Measurements from ENCODE around the gene DNAJB11.

The DNAJB11 gene

GRCh38 chr3:186598108-186598784, 27.7 kb downstream of the DNAJB11 start:
- DNase-seq (ENCODE audit: low read depth, low spot score): no peak
- no peaks in the 10 kb centered on the region for H3K36me3 ChIP-seq (ENCODE audit: insufficient read depth, insufficient read length, low read length)
- TF ChIP-seq ZNF274 (IDR thresholded peaks at IDR 0.05; ENCODE audit: low read depth, low read length): no peak
- TF ChIP-seq SUZ12 (IDR thresholded peaks at IDR 0.05; ENCODE audit: extremely low read depth, insufficient read depth, insufficient read length): no peak
- no peak for TF ChIP-seq YY1 (IDR thresholded peaks at IDR 0.05; ENCODE audit: insufficient read depth, insufficient read length)
- no peaks in the 10 kb centered on the region for H3K9me3 ChIP-seq (ENCODE audit: insufficient read depth, low read length)
- no peaks in the 10 kb centered on the region for H3K27me3 ChIP-seq (ENCODE audit: insufficient read depth, insufficient read length)
- H3K4me1 ChIP-seq (ENCODE audit: insufficient read depth, insufficient read length): peaks cover 3% of the 10 kb centered on the region
- H3K9ac ChIP-seq (ENCODE audit: insufficient read length, low read depth): no peak overlapping the region
- no peak overlapping the region for H3K4me3 ChIP-seq (ENCODE audit: insufficient read length, low read depth)

GRCh38 chr3:186598794-186599141, 28.2 kb downstream of the DNAJB11 start:
- no peaks in the 10 kb centered on the region for H3K36me3 ChIP-seq (ENCODE audit: insufficient read depth, insufficient read length, low read length)
- H3K27me3 ChIP-seq (ENCODE audit: insufficient read depth, insufficient read length): no peaks in the 10 kb centered on the region
- H3K4me1 ChIP-seq (ENCODE audit: insufficient read depth, insufficient read length): peaks cover 3% of the 10 kb centered on the region
- H3K9me3 ChIP-seq (ENCODE audit: insufficient read depth, low read length): no peaks in the 10 kb centered on the region
- DNase-seq (ENCODE audit: low read depth, low spot score): no peak
- H3K4me3 ChIP-seq (ENCODE audit: insufficient read length, low read depth): no peak overlapping the region
- H3K9ac ChIP-seq (ENCODE audit: insufficient read length, low read depth): no peak overlapping the region
- no peak for TF ChIP-seq ZNF274 (IDR thresholded peaks at IDR 0.05; ENCODE audit: low read depth, low read length)
- no peak for TF ChIP-seq YY1 (IDR thresholded peaks at IDR 0.05; ENCODE audit: insufficient read depth, insufficient read length)
- TF ChIP-seq SUZ12 (IDR thresholded peaks at IDR 0.05; ENCODE audit: extremely low read depth, insufficient read depth, insufficient read length): no peak

- Histone ChIP-seq H3K4me3 (ENCODE audit: insufficient read length, low read depth) (no peak overlapping the region), H3K9me3 (ENCODE audit: insufficient read depth, low read length) (no peaks in the 10 kb centered on the region)
Observed at GRCh38 chr3:186599142-186599784, 28.7 kb downstream of the DNAJB11 start.

GRCh38 chr3:186599785-186600166, 29.3 kb downstream of the DNAJB11 start:
- DNase-seq (ENCODE audit: low read depth, low spot score): no peak
- no peaks in the 10 kb centered on the region for H3K9me3 ChIP-seq (ENCODE audit: insufficient read depth, low read length)
- no peaks in the 10 kb centered on the region for H3K27me3 ChIP-seq (ENCODE audit: insufficient read depth, insufficient read length)
- peaks cover 3% of the 10 kb centered on the region for H3K4me1 ChIP-seq (ENCODE audit: insufficient read depth, insufficient read length)
- H3K4me3 ChIP-seq (ENCODE audit: insufficient read length, low read depth): no peak overlapping the region
- TF ChIP-seq SUZ12 (IDR thresholded peaks at IDR 0.05; ENCODE audit: extremely low read depth, insufficient read depth, insufficient read length) (no peak), ZNF274 (IDR thresholded peaks at IDR 0.05; ENCODE audit: low read depth, low read length) (no peak), YY1 (IDR thresholded peaks at IDR 0.05; ENCODE audit: insufficient read depth, insufficient read length) (no peak)
- no peaks in the 10 kb centered on the region for H3K36me3 ChIP-seq (ENCODE audit: insufficient read depth, insufficient read length, low read length)
- no peak overlapping the region for H3K9ac ChIP-seq (ENCODE audit: insufficient read length, low read depth)

More at GRCh38 chr3:186599142-186599784, 28.7 kb downstream of the DNAJB11 start:
- Histone ChIP-seq H3K9ac (ENCODE audit: insufficient read length, low read depth) (no peak overlapping the region), H3K27me3 (ENCODE audit: insufficient read depth, insufficient read length) (no peaks in the 10 kb centered on the region), H3K4me1 (ENCODE audit: insufficient read depth, insufficient read length) (peaks cover 3% of the 10 kb centered on the region), H3K36me3 (ENCODE audit: insufficient read depth, insufficient read length, low read length) (no peaks in the 10 kb centered on the region)
- DNase-seq (ENCODE audit: low read depth, low spot score): no peak
- TF ChIP-seq SUZ12 (IDR thresholded peaks at IDR 0.05; ENCODE audit: extremely low read depth, insufficient read depth, insufficient read length): no peak

GRCh38 chr3:186600896-186601295, 30.4 kb downstream of the DNAJB11 start:
- no peaks in the 10 kb centered on the region for H3K27me3 ChIP-seq (ENCODE audit: insufficient read depth, insufficient read length)
- DNase-seq (ENCODE audit: low read depth, low spot score): no peak
- peaks cover 3% of the 10 kb centered on the region for H3K4me1 ChIP-seq (ENCODE audit: insufficient read depth, insufficient read length)
- no peak overlapping the region for H3K4me3 ChIP-seq (ENCODE audit: insufficient read length, low read depth)
- TF ChIP-seq ZNF274 (IDR thresholded peaks at IDR 0.05; ENCODE audit: low read depth, low read length) (no peak), SUZ12 (IDR thresholded peaks at IDR 0.05; ENCODE audit: extremely low read depth, insufficient read depth, insufficient read length) (no peak), YY1 (IDR thresholded peaks at IDR 0.05; ENCODE audit: insufficient read depth, insufficient read length) (no peak)
- H3K36me3 ChIP-seq (ENCODE audit: insufficient read depth, insufficient read length, low read length): no peaks in the 10 kb centered on the region
- H3K9me3 ChIP-seq (ENCODE audit: insufficient read depth, low read length): no peaks in the 10 kb centered on the region
- no peak overlapping the region for H3K9ac ChIP-seq (ENCODE audit: insufficient read length, low read depth)

- H3K4me1 ChIP-seq (ENCODE audit: insufficient read depth, insufficient read length): peaks cover 3% of the 10 kb centered on the region
- H3K4me3 ChIP-seq (ENCODE audit: insufficient read length, low read depth): no peak overlapping the region
- H3K9me3 ChIP-seq (ENCODE audit: insufficient read depth, low read length): no peaks in the 10 kb centered on the region
- no peak overlapping the region for H3K9ac ChIP-seq (ENCODE audit: insufficient read length, low read depth)
- TF ChIP-seq ZNF274 (IDR thresholded peaks at IDR 0.05; ENCODE audit: low read depth, low read length): no peak
- TF ChIP-seq YY1 (IDR thresholded peaks at IDR 0.05; ENCODE audit: insufficient read depth, insufficient read length): no peak
- TF ChIP-seq SUZ12 (IDR thresholded peaks at IDR 0.05; ENCODE audit: extremely low read depth, insufficient read depth, insufficient read length): no peak
- no peaks in the 10 kb centered on the region for H3K27me3 ChIP-seq (ENCODE audit: insufficient read depth, insufficient read length)
- no peaks in the 10 kb centered on the region for H3K36me3 ChIP-seq (ENCODE audit: insufficient read depth, insufficient read length, low read length)
- no peak for DNase-seq (ENCODE audit: low read depth, low spot score)
Observed at GRCh38 chr3:186603159-186603558, 32.6 kb downstream of the DNAJB11 start.

- no peak for DNase-seq (ENCODE audit: low read depth, low spot score)
- Histone ChIP-seq H3K4me3 (ENCODE audit: insufficient read length, low read depth) (no peak overlapping the region), H3K9ac (ENCODE audit: insufficient read length, low read depth) (no peak overlapping the region), H3K4me1 (ENCODE audit: insufficient read depth, insufficient read length) (peaks cover 3% of the 10 kb centered on the region), H3K9me3 (ENCODE audit: insufficient read depth, low read length) (no peaks in the 10 kb centered on the region), H3K36me3 (ENCODE audit: insufficient read depth, insufficient read length, low read length) (no peaks in the 10 kb centered on the region), H3K27me3 (ENCODE audit: insufficient read depth, insufficient read length) (no peaks in the 10 kb centered on the region)
- TF ChIP-seq YY1 (IDR thresholded peaks at IDR 0.05; ENCODE audit: insufficient read depth, insufficient read length) (no peak), SUZ12 (IDR thresholded peaks at IDR 0.05; ENCODE audit: extremely low read depth, insufficient read depth, insufficient read length) (no peak), ZNF274 (IDR thresholded peaks at IDR 0.05; ENCODE audit: low read depth, low read length) (no peak)
Observed at GRCh38 chr3:186605078-186605477, 34.6 kb downstream of the DNAJB11 start.

Measured in NT2/D1 (cell line).